ENCODE measurements around the gene ZNF664.

- TF ChIP-seq POLR2A (IDR thresholded peaks at IDR 0.05) (no peak), CTCF (IDR thresholded peaks at IDR 0.05) (no peak)
Observed at GRCh38 chr12:123924539-123924938, 48.5 kb upstream of the ZNF664 start.
